Activated CD4-positive, alpha-beta memory T cell treated with anti-CD3 and anti-CD28 coated beads, Interleukin-2, amount 10 ng/mL, durations not matched to agents 7 days and 5 days (primary cell): Measurements from ENCODE around the gene IL18R1. TPM values are rescaled to one million over a fixed set of nuclear protein-coding genes. Genes with fewer than 3 reads are reported as not detected.

Source experiments
- CTCF ChIA-PET: fragments of 350-600 bp; sonication (Branson Sonifier 250); formaldehyde crosslinking; loops from one replicate; lab custom pipeline; 2021; ENCODE audit warnings: antibody characterized with exemption, inconsistent platforms; lab: Charles Lee
- POLR2A ChIA-PET: fragments of 350-600 bp; sonication (Branson Sonifier 250); formaldehyde crosslinking; loops from one replicate; lab custom pipeline; 2021; ENCODE audit warnings: antibody characterized with exemption; lab: Charles Lee
- DNase-seq: peaks from one replicate; pipeline ENCODE4 v3.0.0-alpha.2; 2020
- H3K27ac Mint-ChIP-seq: one replicate; pipeline ENCODE4 v1.8.0; 2021; ENCODE audit warnings: mild to moderate bottlenecking, mixed read lengths
- H3K27me3 Mint-ChIP-seq: one replicate; pipeline ENCODE4 v1.8.0; 2021; ENCODE audit warnings: mixed read lengths
- H3K36me3 Mint-ChIP-seq: one replicate; pipeline ENCODE4 v1.8.0; 2021; ENCODE audit warnings: low read depth, mixed read lengths
- H3K4me1 Mint-ChIP-seq: one replicate; pipeline ENCODE4 v1.8.0; 2021; ENCODE audit warnings: mixed read lengths
- H3K4me3 Mint-ChIP-seq: one replicate; pipeline ENCODE4 v1.8.0; 2021; ENCODE audit warnings: mild to moderate bottlenecking, mixed read lengths
- H3K9me3 Mint-ChIP-seq: one replicate; pipeline ENCODE4 v1.8.0; 2021; ENCODE audit warnings: mixed read lengths
- total RNA-seq, 2 experiments: library from RNA; stranded (reverse); gene quantifications; one replicate each; pipeline ENCODE4 v1.2.3, GENCODE V29; 2021

Gene IL18R1
- total RNA-seq, 2 experiments from 2014 or later = 22.8 to 24.0 TPM

GRCh38 chr2:102410952-102411351 lies 55.4 kb downstream of the IL18R1 start:
- H3K4me1 Mint-ChIP-seq = peaks cover 2% of the 10 kb centered on the region
- DNase-seq = no peak
- ChIA-PET POLR2A (no interaction called here), CTCF (interaction anchor here (1.3 kb wide), 1 partner anchor 55 kb away, joined by 3 read pairs; the partner anchor contains the start of gene IL18R1)
- H3K27me3 Mint-ChIP-seq = no peaks in the 10 kb centered on the region
- peaks cover 38% of the 10 kb centered on the region for H3K9me3 Mint-ChIP-seq
- no peak overlapping the region for H3K27ac Mint-ChIP-seq
- no peak overlapping the region for H3K4me3 Mint-ChIP-seq
- peaks cover 44% of the 10 kb centered on the region for H3K36me3 Mint-ChIP-seq

GRCh38 chr2:102412199-102412598 lies 56.6 kb downstream of the IL18R1 start:
- CTCF ChIA-PET = no interaction called here
- peaks cover 55% of the 10 kb centered on the region for H3K36me3 Mint-ChIP-seq

GRCh38 chr2:102417946-102418345 lies 62.4 kb downstream of the IL18R1 start:
- peak overlapping the region; percentile 28 for H3K4me3 Mint-ChIP-seq
- H3K36me3 Mint-ChIP-seq = peaks cover 71% of the 10 kb centered on the region
- peaks cover 29% of the 10 kb centered on the region for H3K9me3 Mint-ChIP-seq
- ChIA-PET POLR2A (interaction anchor here (0.6 to 3.2 kb wide), 6 partner anchors 50 to 141 kb away, joined by 3 to 14 read pairs (median 4); no protein-coding TSS in a partner anchor), CTCF (interaction anchor here (1.2 to 4.7 kb wide), 5 partner anchors 25 to 398 kb away, joined by 4 to 19 read pairs (median 5); partner anchors contain the start of gene IL18R1)
- H3K4me1 Mint-ChIP-seq = peaks cover 58% of the 10 kb centered on the region
- peak overlapping the region; percentile 95 for H3K27ac Mint-ChIP-seq
- H3K27me3 Mint-ChIP-seq = peaks cover 14% of the 10 kb centered on the region
- no peak for DNase-seq

More at GRCh38 chr2:102412199-102412598, 56.6 kb downstream of the IL18R1 start:
- Mint-ChIP-seq H3K4me3 (no peak overlapping the region), H3K27me3 (no peaks in the 10 kb centered on the region), H3K9me3 (peaks cover 43% of the 10 kb centered on the region), H3K4me1 (peaks cover 10% of the 10 kb centered on the region), H3K27ac (no peak overlapping the region)
- DNase-seq = no peak
- POLR2A ChIA-PET = no interaction called here

GRCh38 chr2:102418421-102418961 lies 62.9 kb downstream of the IL18R1 start:
- Mint-ChIP-seq H3K4me3 (peak overlapping the region; percentile 75), H3K9me3 (peaks cover 27% of the 10 kb centered on the region), H3K4me1 (peaks cover 63% of the 10 kb centered on the region), H3K27ac (peak overlapping the region; percentile 95), H3K27me3 (peaks cover 14% of the 10 kb centered on the region), H3K36me3 (peaks cover 73% of the 10 kb centered on the region)
- DNase-seq = no peak
- ChIA-PET CTCF (interaction anchor here (0.6 to 4.7 kb wide), 6 partner anchors 25 to 398 kb away, joined by 4 to 19 read pairs (median 5); partner anchors contain the start of gene IL18R1), POLR2A (interaction anchor here (0.7 to 3.2 kb wide), 11 partner anchors 9 to 175 kb away, joined by 3 to 14 read pairs (median 4); no protein-coding TSS in a partner anchor)

- CTCF ChIA-PET = interaction anchor here (0.9 to 4.7 kb wide), 4 partner anchors 14 to 156 kb away, joined by 3 to 19 read pairs (median 4); no protein-coding TSS in a partner anchor
- H3K4me1 Mint-ChIP-seq = peaks cover 80% of the 10 kb centered on the region
- no peak for DNase-seq
- peak overlapping the region; percentile 75 for H3K4me3 Mint-ChIP-seq
- peak overlapping the region; percentile 17 for H3K27ac Mint-ChIP-seq
- POLR2A ChIA-PET = interaction anchor here (1.1 to 3.2 kb wide), 3 partner anchors 10 to 64 kb away, joined by 3 to 14 read pairs (median 9); partner anchors contain the start of gene IL18R1
- peaks cover 21% of the 10 kb centered on the region for H3K9me3 Mint-ChIP-seq
- H3K27me3 Mint-ChIP-seq = peaks cover 14% of the 10 kb centered on the region
- H3K36me3 Mint-ChIP-seq = peaks cover 78% of the 10 kb centered on the region
These were observed 64.7 kb downstream of the IL18R1 start for GRCh38 chr2:102420290-102420689.

- Mint-ChIP-seq H3K9me3 (peaks cover 9% of the 10 kb centered on the region), H3K4me3 (peak overlapping the region; percentile 56), H3K36me3 (peaks cover 68% of the 10 kb centered on the region), H3K4me1 (peaks cover 84% of the 10 kb centered on the region), H3K27ac (no peak overlapping the region), H3K27me3 (peaks cover 14% of the 10 kb centered on the region)
- CTCF ChIA-PET = no interaction called here
- DNase-seq = no peak
- POLR2A ChIA-PET = interaction anchor here (1.5 to 1.6 kb wide), 2 partner anchors 64 to 66 kb away, joined by 3 to 4 read pairs; no protein-coding TSS in a partner anchor
These were observed 66.5 kb downstream of the IL18R1 start for GRCh38 chr2:102421890-102422759.

GRCh38 chr2:102422910-102423309 lies 67.3 kb downstream of the IL18R1 start, which contains the start of gene IL18RAP:
Gene IL18RAP (plus strand): TSS chr2:102423160. CDS start chr2:102423278, 118 bp downstream.
- CTCF ChIA-PET = interaction anchor here (1.2 kb wide), 1 partner anchor 182 kb away, joined by 3 read pairs; no protein-coding TSS in a partner anchor
- Mint-ChIP-seq H3K36me3 (peaks cover 66% of the 10 kb centered on the region), H3K27me3 (peaks cover 14% of the 10 kb centered on the region), H3K4me1 (peaks cover 80% of the 10 kb centered on the region), H3K27ac (peak within 1 kb of the TSS; percentile 5), H3K4me3 (peak within 1 kb of the TSS; percentile 56), H3K9me3 (peaks cover 5% of the 10 kb centered on the region)
- no peak for DNase-seq
- POLR2A ChIA-PET = interaction anchor here (1.5 to 1.6 kb wide), 2 partner anchors 65 to 67 kb away, joined by 3 to 4 read pairs; no protein-coding TSS in a partner anchor

GRCh38 chr2:102423368-102423767 lies 67.8 kb downstream of the IL18R1 start:
- Mint-ChIP-seq H3K27ac (no peak overlapping the region), H3K27me3 (peaks cover 14% of the 10 kb centered on the region), H3K4me3 (no peak overlapping the region), H3K36me3 (peaks cover 65% of the 10 kb centered on the region), H3K9me3 (peaks cover 5% of the 10 kb centered on the region), H3K4me1 (peaks cover 80% of the 10 kb centered on the region)
- DNase-seq = no peak
- CTCF ChIA-PET = interaction anchor here (1.2 to 1.4 kb wide), 2 partner anchors 172 to 183 kb away, joined by 3 read pairs; no protein-coding TSS in a partner anchor
- POLR2A ChIA-PET = interaction anchor here (1.5 to 1.6 kb wide), 2 partner anchors 65 to 67 kb away, joined by 3 to 4 read pairs; no protein-coding TSS in a partner anchor

GRCh38 chr2:102424754-102425153 lies 69.2 kb downstream of the IL18R1 start:
- POLR2A ChIA-PET = no interaction called here
- Mint-ChIP-seq H3K4me3 (no peak overlapping the region), H3K9me3 (peaks cover 5% of the 10 kb centered on the region), H3K27me3 (peaks cover 16% of the 10 kb centered on the region), H3K4me1 (peaks cover 76% of the 10 kb centered on the region), H3K27ac (no peak overlapping the region), H3K36me3 (peaks cover 65% of the 10 kb centered on the region)
- CTCF ChIA-PET = interaction anchor here (1.4 to 3.9 kb wide), 2 partner anchors 19 to 174 kb away, joined by 3 to 16 read pairs; no protein-coding TSS in a partner anchor
- no peak for DNase-seq

- POLR2A ChIA-PET = no interaction called here
- Mint-ChIP-seq H3K36me3 (peaks cover 63% of the 10 kb centered on the region), H3K9me3 (peaks cover 10% of the 10 kb centered on the region), H3K4me3 (no peak overlapping the region), H3K27ac (no peak overlapping the region), H3K4me1 (peaks cover 76% of the 10 kb centered on the region), H3K27me3 (peaks cover 13% of the 10 kb centered on the region)
- CTCF ChIA-PET = interaction anchor here (1.6 to 3.9 kb wide), 2 partner anchors 18 to 185 kb away, joined by 3 to 16 read pairs; no protein-coding TSS in a partner anchor
- DNase-seq = no peak
These were observed 70.0 kb downstream of the IL18R1 start for GRCh38 chr2:102425441-102426132.

GRCh38 chr2:102427249-102427648 lies 71.7 kb downstream of the IL18R1 start:
- peaks cover 68% of the 10 kb centered on the region for H3K4me1 Mint-ChIP-seq
- peaks cover 52% of the 10 kb centered on the region for H3K36me3 Mint-ChIP-seq
- ChIA-PET POLR2A (interaction anchor here (2.4 kb wide), 1 partner anchor 8 kb away, joined by 8 read pairs; no protein-coding TSS in a partner anchor), CTCF (interaction anchor here (0.6 to 3.9 kb wide), 3 partner anchors 11 to 187 kb away, joined by 3 to 16 read pairs (median 3); no protein-coding TSS in a partner anchor)
- H3K4me3 Mint-ChIP-seq = no peak overlapping the region
- H3K9me3 Mint-ChIP-seq = peaks cover 5% of the 10 kb centered on the region
- no peak for DNase-seq
- H3K27me3 Mint-ChIP-seq = peaks cover 2% of the 10 kb centered on the region
- no peak overlapping the region for H3K27ac Mint-ChIP-seq
